Neural cell (in vitro differentiated cells): ENCODE data around the gene AZU1.

ENCODE experiments used
- EP300 ChIP-seq: fragments of 450-650 bp; conservative IDR thresholded peaks from 2 replicates; pipeline ENCODE4 v1.6.1; 2014; ENCODE audit warnings: antibody characterized with exemption, mild to moderate bottlenecking, moderate library complexity; ENCODE audit not compliant: poor library complexity, severe bottlenecking
- TF ChIP-seq, protein P1 (sequence below): fragments of 450-650 bp; IDR thresholded peaks from 2 replicates; pipeline ENCODE4 v1.5.1; 2014; ENCODE audit warnings: antibody characterized with exemption, mild to moderate bottlenecking, moderate library complexity; ENCODE audit not compliant: poor library complexity, severe bottlenecking

DNA sequence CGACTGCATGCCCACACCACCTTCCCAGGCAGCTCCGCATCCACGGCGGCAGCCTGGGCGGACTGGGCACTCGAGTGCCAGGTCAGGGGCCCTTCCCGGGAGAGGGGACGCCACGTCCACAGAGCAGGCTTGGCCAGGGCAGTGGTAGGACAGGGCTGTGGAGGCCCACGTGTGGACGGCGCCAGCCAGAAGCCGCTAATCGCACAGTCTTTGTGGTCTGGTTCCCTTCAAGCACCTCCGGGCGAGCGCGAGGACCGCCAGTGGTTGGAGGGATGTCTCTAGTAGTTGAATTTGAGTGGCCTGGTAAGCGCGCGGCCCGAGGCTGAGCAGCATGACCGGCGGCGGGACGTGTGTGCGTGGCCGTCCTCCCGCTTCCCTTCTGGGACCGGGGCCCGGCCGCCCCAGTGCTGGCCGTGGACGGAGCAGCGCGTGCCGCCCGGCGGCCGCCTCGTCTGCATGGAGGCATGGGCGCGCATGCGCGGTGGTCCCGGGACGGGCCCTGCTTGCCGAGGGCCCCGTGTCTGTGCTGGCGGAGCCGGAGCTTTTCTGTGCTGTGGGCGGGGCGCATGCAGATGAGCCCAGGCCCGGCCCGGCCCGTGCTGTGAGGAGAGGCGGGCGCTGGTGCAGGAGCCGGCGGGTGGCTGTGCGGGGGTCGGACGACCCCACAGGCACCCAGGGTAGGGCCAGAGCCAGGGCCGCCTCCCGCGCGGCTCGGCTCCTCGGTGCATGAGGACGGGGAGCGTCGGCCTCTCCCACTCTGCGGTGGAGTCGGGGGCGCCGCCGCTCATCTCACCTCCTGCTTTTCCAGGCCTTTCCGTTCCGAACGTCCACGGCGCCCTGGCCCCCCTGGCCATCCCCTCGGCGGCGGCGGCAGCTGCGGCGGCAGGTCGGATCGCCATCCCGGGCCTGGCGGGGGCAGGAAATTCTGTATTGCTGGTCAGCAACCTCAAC lies 21.8 kb upstream of the AZU1 start:
- TF ChIP-seq, protein P1, sequence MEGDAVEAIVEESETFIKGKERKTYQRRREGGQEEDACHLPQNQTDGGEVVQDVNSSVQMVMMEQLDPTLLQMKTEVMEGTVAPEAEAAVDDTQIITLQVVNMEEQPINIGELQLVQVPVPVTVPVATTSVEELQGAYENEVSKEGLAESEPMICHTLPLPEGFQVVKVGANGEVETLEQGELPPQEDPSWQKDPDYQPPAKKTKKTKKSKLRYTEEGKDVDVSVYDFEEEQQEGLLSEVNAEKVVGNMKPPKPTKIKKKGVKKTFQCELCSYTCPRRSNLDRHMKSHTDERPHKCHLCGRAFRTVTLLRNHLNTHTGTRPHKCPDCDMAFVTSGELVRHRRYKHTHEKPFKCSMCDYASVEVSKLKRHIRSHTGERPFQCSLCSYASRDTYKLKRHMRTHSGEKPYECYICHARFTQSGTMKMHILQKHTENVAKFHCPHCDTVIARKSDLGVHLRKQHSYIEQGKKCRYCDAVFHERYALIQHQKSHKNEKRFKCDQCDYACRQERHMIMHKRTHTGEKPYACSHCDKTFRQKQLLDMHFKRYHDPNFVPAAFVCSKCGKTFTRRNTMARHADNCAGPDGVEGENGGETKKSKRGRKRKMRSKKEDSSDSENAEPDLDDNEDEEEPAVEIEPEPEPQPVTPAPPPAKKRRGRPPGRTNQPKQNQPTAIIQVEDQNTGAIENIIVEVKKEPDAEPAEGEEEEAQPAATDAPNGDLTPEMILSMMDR: no peak
- no peak for TF ChIP-seq EP300
